CD4-positive, alpha-beta T cell treated with Interleukin-12 subunit alpha and Interleukin-12 subunit beta, for 1 hour (primary cell): ENCODE measurements around the gene GALNT17.

Experiments used
- DNase-seq: peaks from one replicate; pipeline ENCODE4 v3.0.0-alpha.2; 2020

The GALNT17 gene

GRCh38 chr7:71511361-71511807 is 379.4 kb downstream of the GALNT17 start:
- DNase-seq: no peak

GRCh38 chr7:71517940-71518699 is 386.2 kb downstream of the GALNT17 start:
- no peak for DNase-seq

GRCh38 chr7:71518880-71519279 is 386.9 kb downstream of the GALNT17 start:
- no peak for DNase-seq

GRCh38 chr7:71521506-71521905 is 389.6 kb downstream of the GALNT17 start:
- DNase-seq: no peak

GRCh38 chr7:71526106-71526505 is 394.2 kb downstream of the GALNT17 start:
- DNase-seq: no peak

- DNase-seq: no peak
These were observed 395.3 kb downstream of the GALNT17 start for GRCh38 chr7:71527213-71527612.

GRCh38 chr7:71535616-71536015 is 403.7 kb downstream of the GALNT17 start:
- no peak for DNase-seq

- DNase-seq: no peak
These were observed 406.3 kb downstream of the GALNT17 start for GRCh38 chr7:71538210-71538609.

GRCh38 chr7:71539615-71540014 is 407.7 kb downstream of the GALNT17 start:
- no peak for DNase-seq

- DNase-seq: no peak
These were observed 409.9 kb downstream of the GALNT17 start for GRCh38 chr7:71541707-71542353.

- no peak for DNase-seq
These were observed 411.5 kb downstream of the GALNT17 start for GRCh38 chr7:71543396-71543795.

GRCh38 chr7:71544816-71545215 is 412.9 kb downstream of the GALNT17 start:
- DNase-seq: no peak

GRCh38 chr7:71547426-71547825 is 415.5 kb downstream of the GALNT17 start:
- DNase-seq: no peak

GRCh38 chr7:71548746-71549145 is 416.8 kb downstream of the GALNT17 start:
- DNase-seq: no peak

- DNase-seq: no peak
These were observed 421.4 kb downstream of the GALNT17 start for GRCh38 chr7:71553306-71553705.

GRCh38 chr7:71555758-71556157 is 423.8 kb downstream of the GALNT17 start:
- DNase-seq: no peak

- DNase-seq: no peak
These were observed 427.1 kb downstream of the GALNT17 start for GRCh38 chr7:71558806-71559613.

GRCh38 chr7:71560354-71560995 is 428.5 kb downstream of the GALNT17 start:
- DNase-seq: no peak

GRCh38 chr7:71563276-71563675 is 431.3 kb downstream of the GALNT17 start:
- DNase-seq: no peak

- DNase-seq: no peak
These were observed 434.4 kb downstream of the GALNT17 start for GRCh38 chr7:71566376-71566775.

- DNase-seq: no peak
These were observed 435.0 kb downstream of the GALNT17 start for GRCh38 chr7:71566991-71567390.

- DNase-seq: no peak
These were observed 442.4 kb downstream of the GALNT17 start for GRCh38 chr7:71574153-71574860.
